HG03565 (cell line): ENCODE data around the gene CCBE1.
"Not testable (repeated sequence)": the region's sequence is repeated elsewhere in the genome, so short reads cannot be mapped to it uniquely, and the experiment has no call there.

ENCODE experiments used
- ATAC-seq: cut with Tn5 transposase; IDR thresholded peaks from one replicate; pipeline ENCODE4 v1.9.1; 2021; ENCODE audit warnings: mild to moderate bottlenecking, moderate library complexity; ENCODE audit not compliant: unreplicated experiment

Gene CCBE1

DNA sequence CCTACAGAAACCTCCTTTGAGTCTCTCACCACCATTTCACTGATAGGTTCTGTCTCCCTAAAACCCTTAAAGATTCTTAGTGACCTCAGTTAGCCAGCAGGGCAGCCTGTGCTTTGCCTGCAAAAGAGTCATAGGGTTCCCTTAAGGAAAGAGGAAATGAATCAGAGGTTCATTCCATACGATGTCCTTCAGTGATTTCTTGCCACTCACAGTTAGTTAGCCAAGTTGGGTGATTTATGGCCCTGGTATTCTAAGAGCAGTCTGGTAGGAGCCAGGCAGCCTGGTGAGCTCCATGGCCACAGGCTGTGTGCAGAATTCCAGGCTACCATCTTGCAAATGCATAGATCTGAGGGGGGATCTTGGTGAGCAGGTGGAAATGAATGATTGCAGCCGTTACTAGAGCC is 18.7 kb upstream of the CCBE1 start:
- no peak for ATAC-seq

DNA sequence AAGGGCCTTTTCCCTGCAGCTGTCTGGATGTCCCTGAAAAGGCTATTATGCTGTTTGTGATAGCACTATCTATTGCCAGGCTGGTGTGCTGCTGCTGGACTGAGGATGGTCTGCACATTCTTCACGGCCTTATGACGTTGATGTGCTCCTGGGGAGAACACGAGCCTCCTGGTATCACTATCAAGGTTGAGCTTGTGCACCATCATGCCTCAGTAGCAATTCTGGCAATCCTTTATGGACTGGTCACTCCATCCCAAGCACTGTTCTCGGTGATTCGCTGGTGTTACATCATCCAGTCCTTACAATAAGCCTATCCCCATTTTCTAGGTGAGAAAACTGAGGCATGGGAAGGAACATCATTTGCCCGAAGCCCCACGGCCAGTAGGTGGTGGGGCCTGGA is 18.2 kb upstream of the CCBE1 start:
- no peak for ATAC-seq

DNA sequence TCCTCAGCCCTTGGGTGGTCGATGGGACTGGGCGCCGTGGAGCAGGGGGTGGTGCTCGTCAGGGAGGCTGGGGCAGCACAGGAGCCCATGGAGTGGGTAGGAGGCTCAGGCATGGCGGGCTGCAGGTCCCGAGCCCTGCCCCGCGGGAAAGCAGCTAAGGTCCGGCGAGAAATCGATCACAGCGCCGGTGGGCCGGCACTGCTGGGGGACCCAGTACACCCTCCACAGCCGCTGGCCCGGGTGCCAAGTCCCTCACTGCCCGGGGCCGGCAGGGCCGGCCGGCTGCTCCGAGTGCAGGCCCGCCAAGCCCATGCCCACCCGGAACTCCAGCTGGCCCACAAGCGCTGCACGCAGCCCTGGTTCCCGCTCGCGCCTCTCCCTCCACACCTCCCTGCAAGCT is 16.9 kb upstream of the CCBE1 start:
- not testable (repeated sequence) for ATAC-seq

DNA sequence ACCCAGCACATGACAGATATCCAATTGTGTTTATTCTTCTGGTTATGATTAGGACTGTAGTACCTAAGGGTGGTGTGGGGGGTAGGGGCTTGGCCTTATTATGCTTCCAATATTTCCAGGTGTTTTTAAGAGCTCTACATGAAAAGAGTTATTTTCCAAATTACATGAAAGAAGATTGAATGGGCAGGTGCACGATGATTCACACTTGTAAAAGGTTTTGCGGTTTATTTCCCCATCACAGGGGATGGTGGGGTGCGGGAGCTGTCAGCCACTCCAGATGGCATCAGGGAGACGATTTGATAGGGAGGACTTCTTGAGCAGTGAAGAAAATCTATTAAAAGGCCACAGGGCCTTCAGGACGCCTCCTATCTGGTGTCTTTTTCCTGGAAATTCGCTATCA is 15.1 kb upstream of the CCBE1 start:
- ATAC-seq, result no peak

DNA sequence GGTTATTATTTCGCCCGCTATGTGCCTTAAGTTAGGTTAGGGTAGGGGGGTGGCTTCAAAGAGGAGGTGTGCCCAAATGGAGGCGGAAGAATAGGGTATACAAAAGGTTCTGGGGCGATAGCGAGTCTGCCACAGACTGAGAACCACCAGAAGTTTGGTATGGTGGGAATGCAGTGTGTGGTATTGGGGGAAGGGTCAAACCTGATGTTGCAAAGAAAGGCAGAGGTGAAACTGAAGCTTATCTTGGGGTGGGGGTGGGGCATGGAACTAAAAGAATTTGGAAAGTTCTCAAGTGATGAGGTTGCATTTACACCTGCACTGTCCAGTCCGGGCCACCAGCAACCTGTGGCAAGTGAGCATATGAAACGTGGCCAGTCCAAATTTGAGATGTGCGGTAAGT is 11.8 kb upstream of the CCBE1 start:
- ATAC-seq, result no peak

DNA sequence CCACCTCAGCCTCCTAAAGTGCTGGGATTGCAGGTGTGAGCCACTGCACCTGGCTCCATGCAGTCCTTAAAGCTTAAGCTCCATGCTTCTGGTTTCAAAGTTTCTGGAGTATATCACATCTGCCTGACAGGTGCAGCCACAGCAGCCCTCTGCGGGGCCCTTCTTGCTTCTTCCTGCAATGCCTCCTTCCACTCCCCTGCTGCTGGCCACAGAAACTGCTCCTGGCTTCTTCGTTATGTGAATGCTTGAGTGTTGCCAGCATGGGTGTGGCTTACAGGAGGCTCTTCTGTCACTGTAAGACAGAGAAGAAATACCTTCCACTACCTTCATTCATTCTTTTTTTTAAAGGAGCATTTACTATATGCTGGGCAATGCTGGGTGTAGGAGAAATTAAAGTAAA is 10.1 kb upstream of the CCBE1 start:
- ATAC-seq, result no peak

DNA sequence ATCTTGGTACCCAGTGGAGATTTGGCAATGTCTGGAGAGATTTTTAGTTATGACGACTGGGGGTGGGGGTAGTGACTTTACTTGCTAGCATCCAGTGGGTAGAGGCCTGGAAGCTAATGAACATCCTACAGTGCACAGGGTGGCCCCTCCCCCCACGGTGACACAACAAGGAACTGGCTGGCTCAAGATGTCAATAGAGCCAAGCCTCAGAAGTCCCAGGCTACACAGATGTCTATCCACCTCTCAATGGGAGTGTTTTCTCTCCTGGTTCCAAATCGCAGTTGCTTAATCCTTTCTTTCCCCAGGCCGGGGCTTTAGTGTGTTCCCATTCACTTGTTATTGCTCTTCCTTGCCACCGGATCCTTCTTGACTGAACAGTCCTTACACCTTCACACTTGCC is 9.3 kb upstream of the CCBE1 start:
- ATAC-seq, result no peak

DNA sequence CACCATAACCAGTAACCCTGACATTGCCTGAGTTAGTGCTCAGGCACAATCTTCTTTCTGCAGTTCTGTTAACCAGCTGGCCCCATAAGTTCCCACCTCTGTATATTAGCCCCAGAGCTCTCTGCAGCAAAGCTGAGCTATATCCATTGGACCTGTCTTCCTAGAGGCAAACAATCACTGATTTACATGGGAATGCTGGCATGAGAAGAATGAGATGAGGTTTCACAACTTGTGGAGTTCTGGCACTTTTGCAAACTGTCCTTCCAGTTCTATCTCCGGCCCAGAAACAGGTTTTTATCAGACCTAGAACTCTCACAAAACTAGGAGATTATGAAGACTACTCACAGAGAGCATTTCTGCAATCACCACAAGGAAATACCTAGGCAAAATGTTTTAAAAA is 7.9 kb upstream of the CCBE1 start:
- ATAC-seq, result no peak

DNA sequence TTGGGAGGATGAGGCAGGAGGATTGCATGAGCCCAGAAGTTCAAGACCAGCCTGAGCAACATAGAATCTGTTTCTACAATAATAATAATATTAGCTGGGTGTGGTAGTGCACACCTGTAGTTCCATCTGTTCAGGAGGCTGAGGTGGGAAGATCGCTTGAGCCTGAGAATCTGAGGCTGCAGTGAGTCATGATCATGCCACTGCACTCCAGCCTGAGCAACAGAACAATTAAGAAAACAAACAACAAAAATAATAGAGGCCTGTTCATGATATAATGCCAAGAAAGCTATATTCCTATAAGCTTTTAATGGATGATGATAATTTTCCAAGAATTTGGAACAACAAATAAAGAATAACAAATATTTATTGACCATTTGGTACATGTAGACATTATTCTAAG is 6.9 kb upstream of the CCBE1 start:
- no peak for ATAC-seq

DNA sequence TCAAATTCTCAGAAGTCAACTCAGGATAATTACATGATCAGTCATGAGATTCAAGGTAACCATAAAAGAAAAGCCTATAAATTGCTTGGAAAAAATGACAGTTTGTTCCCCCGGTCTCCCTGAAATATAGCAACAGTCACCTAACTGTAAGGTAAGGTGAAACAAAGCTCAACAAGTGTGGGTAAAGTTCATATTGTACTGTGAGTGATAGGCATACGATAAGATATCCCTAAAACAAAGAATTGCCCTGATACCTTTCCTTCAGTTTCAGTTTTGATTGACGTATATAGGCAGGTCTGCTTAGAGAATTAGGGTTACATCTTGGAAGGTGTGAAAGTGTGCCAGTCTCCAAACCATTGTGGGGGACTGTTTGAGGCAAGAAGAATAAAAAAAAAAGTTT is 4.0 kb upstream of the CCBE1 start:
- ATAC-seq, result no peak

DNA sequence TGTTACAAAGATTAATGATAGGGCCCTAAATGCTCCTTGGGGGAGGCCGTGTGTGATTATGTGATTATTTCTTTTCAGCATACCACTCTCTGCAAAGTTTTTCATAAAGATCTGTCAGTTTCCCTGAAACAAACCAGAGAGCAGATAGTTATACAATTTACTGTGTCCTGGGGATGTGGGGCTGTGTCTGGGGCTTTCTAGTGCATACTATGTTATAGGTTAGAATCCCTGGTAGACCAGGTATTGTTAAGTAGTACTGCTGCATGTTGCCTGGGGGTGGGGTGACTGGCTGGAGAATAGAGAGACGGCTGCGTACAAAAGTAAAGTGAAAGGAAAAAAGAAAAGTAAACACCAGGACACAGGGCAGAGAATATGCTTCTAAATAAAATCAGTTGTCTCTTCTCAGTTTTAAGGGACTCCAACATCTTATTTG is 3.3 kb upstream of the CCBE1 start:
- no peak for ATAC-seq

DNA sequence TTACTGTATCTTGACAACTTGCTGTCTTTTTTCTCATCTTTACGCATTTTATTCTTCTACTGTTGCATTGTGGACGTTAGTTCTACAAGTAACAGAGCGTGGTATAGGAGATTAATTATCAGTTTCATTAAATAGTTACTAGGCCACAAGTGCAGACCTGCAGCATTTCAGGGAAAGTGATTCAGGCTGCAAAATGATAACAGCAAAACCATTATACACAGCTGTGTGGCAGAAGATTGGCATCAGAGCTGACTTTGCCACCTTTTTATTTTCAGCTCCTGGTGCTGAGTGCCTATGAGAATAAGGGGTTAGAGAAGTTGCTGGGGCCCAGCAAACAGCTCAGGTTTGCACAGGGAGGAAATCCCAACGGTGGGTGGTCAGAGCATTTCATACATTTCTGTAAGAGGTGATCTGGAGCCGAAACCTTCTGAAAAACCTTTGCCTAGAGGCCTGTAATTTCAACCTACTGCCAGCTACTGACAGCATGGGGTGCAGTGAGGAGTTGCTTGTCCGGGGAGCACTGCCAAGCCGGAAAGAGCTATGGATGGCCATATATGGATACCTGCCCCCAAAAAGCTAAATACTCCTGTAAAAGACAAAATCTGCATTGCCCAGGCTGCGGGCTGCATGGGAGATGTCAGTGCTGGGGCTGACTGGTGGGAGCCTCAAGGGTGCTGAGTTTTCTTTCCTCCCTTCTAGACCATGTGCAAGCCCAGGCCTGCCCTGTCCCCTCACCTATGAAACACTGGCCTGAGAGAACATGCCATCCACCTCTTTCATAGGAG is 2.7 kb upstream of the CCBE1 start:
- no peak for ATAC-seq

DNA sequence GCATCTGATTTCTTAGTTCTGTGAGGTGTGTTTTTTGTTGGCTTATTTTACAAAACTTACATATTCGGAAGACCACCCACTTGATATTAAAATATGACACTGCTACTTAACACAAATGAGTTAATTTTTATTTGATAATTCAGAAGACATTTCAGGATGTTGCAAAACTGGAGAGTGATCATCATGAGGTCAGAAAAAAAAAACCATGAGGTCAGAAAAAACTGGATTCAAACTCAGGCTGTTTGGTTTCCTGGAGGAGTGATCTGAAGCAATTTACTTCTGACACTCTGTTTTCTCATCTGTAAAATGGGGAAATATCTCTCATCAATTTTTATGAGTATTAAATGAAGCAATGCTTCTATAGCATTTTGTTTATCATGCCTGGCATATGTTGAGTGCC is 1.8 kb upstream of the CCBE1 start:
- no peak for ATAC-seq

DNA sequence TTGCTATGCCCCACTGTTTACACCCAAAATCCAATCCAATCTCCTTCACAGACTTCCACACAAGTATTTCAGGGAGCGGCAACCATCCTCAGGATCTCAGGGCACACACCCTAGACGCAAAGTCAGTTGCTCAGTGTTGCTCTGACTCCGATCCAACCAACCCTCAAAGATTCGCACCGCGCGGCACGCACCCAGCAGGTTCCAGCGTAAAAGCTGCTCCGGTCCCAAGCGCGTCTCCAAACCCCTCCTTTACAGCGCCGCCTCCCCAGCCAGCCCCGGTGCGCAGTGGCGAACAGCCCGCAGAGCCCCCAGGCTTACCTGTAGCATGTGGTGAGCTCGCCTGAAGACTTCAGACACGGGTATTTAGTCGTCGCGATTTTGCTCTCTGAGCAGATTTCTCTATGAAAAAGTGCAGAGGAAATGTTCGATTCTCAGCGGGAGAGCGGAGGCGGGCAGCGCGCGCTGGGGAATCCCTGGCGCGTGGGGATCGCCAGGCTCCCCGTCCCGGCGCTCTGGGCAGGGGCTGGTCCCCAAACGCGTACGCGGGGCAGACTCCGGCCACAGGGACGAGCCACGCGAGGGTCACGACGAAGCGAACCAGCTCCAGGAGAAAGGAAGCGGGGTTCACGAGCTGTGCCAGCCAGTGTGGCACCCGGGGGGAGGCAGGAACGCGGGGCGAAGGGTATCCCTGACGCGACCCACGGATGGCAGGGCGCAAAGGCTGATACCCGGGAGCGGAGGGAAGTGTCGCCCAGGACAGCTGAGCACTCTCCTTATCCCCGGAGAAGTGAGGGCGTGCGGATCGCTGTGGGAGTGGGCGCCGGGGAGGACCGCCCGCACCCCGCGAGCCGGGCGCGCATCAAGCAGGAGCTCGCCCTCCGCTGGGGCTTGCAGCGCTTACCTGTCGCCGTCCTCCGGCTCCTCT is 650 bp downstream of the CCBE1 start:
- ATAC-seq, result peak; percentile 25

DNA sequence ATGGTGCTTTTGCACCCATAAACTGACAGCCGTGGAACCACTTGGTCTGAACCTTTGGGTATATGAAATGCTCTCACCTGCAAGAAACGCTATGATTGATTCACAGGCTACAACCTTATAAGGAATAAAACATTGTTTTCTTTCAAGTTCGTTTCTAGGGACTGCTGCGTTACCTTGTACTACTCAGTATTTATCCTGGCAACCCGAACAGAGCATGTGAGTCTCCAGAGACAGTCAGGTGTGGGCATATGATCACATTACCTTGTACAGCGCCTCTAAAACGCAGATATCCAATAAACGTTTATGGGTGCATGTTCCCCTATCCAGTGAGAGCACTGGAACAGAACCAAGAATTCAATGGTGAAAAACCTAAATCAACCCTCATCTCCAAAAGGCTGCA is 1.7 kb downstream of the CCBE1 start:
- no peak for ATAC-seq

DNA sequence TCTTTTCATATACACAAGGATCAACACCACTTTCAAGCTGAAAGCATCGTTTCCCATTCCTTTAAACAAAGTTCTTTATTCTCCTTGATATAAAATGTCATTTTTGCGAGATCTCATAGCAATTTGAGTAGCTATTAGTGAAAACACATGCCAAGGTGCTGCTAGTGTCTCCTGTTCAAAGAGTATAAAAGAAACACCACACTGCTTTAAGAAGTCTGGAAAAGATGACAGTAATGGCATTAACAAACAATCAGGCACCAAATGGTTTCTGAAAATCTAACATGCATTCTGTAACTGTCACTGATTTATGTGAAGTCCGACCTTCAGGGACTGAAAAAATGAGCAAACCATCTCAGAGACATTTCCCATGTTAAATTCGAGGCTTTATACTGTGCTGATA is 2.4 kb downstream of the CCBE1 start:
- ATAC-seq, result no peak

DNA sequence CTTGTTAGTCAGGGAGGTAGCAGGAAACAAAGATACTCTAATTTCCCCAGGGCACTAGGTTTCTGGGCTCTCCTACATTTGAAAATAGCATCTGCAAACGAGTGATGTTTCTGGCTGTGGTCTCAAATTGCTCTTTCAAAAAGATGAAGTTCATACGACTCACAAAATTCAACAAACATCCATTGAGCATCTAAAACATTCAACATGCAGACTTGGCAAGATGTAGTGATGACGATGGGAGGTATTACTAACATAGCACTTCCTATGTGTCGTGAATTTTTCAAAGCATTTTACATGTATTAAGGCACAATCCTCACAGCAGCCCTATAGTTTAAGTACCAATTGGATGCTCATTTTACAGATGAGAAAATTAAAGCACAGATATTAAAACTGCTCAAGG is 5.2 kb downstream of the CCBE1 start:
- no peak for ATAC-seq

DNA sequence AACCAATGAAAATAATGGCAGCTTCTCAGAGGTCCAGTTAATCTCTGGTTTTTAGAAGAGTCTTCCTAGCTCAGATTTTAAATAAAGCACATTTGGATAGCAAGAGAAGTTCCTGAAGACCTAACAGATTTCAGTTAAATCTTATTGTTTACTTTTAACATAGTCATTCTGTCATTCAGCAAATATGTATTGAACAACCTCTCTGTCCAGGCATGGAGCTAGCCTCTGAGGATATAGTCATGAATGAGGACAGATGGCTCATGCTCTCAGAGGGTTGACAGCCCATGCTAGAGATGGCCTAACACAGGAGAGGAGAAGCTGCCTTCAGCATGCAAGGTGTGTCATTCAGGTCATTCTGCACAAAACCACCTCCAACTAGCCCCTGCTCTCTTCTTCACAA is 6.2 kb downstream of the CCBE1 start:
- ATAC-seq, result no peak

DNA sequence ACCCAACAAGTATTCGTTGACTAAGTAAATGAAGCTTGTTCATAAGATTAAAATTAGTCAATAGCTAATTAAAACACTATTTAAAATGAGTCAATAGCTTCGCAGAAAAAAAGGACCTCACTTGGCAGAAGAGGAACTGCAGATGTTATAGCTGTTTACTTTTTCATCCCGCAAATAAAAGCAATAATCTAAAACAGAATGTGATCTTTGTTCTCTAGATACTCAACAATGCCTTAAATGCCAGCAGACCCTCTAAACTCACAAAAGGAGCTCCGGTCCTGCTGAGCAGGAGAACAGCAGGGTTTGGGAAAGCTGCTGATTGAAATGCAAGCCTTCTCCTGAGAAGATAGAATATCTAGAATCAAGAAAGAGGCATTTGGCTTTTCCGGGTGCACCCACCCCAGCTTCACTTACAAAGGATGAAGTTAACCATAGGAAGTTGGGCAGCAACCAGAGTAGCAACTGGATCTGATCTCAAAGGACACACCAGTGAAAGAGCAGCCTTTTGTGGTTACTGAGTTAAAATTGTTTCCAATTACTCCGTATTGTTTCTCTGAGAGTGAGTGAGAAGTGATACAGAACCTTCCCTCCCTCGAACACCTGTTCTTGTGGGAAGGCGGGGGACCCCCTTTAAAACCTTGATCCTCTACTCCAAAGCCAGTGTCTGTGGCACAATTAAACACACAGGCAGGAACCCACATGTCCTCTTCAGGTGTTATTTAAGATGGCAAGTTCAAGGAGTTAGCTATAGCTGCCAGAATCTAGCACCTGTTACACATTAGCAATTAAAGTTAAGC is 6.8 kb downstream of the CCBE1 start:
- ATAC-seq, result no peak

DNA sequence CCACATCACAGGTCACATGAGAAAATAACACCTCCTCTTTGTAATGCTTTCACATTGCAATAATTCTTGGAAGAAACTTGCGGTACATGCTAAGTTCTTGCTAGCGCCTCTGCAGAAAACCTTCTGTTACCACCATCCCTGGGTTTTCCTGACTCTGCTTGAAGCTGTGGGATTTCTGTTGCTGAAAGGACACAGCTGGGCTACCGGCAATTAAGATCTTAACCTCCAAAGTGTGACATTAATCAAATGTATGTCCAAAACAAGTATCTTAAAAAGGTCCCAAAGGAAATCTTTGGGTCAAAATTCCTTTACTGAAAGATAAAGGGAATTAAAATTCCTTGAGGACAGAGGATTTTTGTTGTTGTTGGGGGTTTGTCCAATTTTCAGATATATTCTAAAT is 7.5 kb downstream of the CCBE1 start:
- no peak for ATAC-seq

DNA sequence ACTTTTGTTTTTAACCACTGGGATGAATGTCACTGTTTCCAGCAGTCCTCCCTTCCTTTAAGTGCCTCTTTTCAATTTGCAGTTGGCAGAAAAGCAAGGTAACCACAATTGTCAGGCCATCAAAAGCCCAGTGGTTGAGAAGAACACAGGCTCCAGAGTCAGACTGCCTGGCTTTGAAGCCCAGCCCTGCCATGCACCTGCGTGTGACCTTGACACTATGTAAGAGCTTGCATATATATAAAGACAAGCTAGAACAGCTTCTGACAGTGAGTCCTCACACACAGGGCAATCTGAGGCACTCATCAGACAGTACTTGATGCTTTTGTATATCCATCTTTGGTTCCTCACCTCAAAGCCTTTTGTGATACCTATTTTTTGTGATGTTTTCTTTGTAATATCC is 11.0 kb downstream of the CCBE1 start:
- no peak for ATAC-seq
